Breast epithelium (tissue), 4 donors: ENCODE data around the gene DERL3. TPM values are rescaled to one million over a fixed set of nuclear protein-coding genes. Genes with fewer than 3 reads are reported as not detected.

Experiments used
- DNase-seq, 2 donors: peaks; one replicate each; pipeline ENCODE4 v3.0.0-alpha.2; 2019; ENCODE audit warnings: low spot score in 2 of 2
- H3K27ac ChIP-seq, 2 donors: fragments of 200-600 bp; sonication (generic) in 1 of 2; one replicate each; pipeline ENCODE4 v1.5.1; 2016 to 2019; ENCODE audit warnings: mild to moderate bottlenecking in 1 of 2
- H3K27me3 ChIP-seq, 2 donors: fragments of 200-600 bp; sonication (generic) in 1 of 2; one replicate each; pipeline versions ENCODE4 v1.5.1 to v1.6.0; 2017 to 2019; ENCODE audit warnings: control low read depth in 1 of 2, mild to moderate bottlenecking in 1 of 2
- H3K36me3 ChIP-seq: fragments of 200-600 bp; one replicate; pipeline ENCODE4 v1.5.1; 2019
- H3K4me1 ChIP-seq, 2 donors: fragments of 200-600 bp; sonication (generic); one replicate each; pipeline ENCODE4 v1.5.1; 2016 to 2019; ENCODE audit warnings: control low read depth in 1 of 2
- H3K4me3 ChIP-seq, 3 donors: fragments of 200-600 bp; sonication (generic); 1 replicate in 2 of 3; 2 replicates in 1 of 3; pipeline ENCODE4 v1.5.1; 2016 to 2019; ENCODE audit warnings: mild to moderate bottlenecking in 3 of 3, moderate library complexity in 2 of 3
- H3K9me3 ChIP-seq, 2 donors: fragments of 200-600 bp; sonication (generic) in 1 of 2; one replicate each; pipeline ENCODE4 v1.5.1; 2016 to 2019; ENCODE audit warnings: control low read depth in 1 of 2
- CTCF ChIP-seq, 3 donors: fragments of 450-650 bp; IDR thresholded peaks; one replicate each; pipeline ENCODE4 v1.5.1; 2016 to 2017; ENCODE audit warnings: antibody characterized with exemption in 3 of 3, mild to moderate bottlenecking in 3 of 3, moderate library complexity in 3 of 3
- POLR2A ChIP-seq: fragments of 450-650 bp; IDR thresholded peaks from one replicate; pipeline ENCODE4 v1.6.1; 2016; ENCODE audit warnings: antibody characterized with exemption, mild to moderate bottlenecking, moderate library complexity
- POLR2AphosphoS5 ChIP-seq, 3 donors: sonication (generic); formaldehyde crosslinking; IDR thresholded peaks; one replicate each; pipeline ENCODE4 v1.6.1; 2017; ENCODE audit warnings: antibody characterized with exemption in 3 of 3
- intact Hi-C: fragments of 100-400 bp; cut with DNase I; formaldehyde crosslinking; loops from one replicate; pipeline ENCODE4 v1.15.1; 2023; ENCODE audit warnings: low total_unique reads
- total RNA-seq, 3 donors: library from RNA; depleted of rRNA; stranded (reverse); fragments of >200 nt; gene quantifications; one replicate each; pipeline ENCODE4 v1.1.0, GENCODE V29; 2016

The DERL3 gene
- total RNA-seq, 3 donors from 2014 or later, result 0.48 to 6.6 (median 2.8) TPM

GRCh38 chr22:23791738-23792645 is 46.8 kb downstream of the DERL3 start:
- intact Hi-C loops, result no loop called here
- no peak for DNase-seq
- no peaks in the 10 kb centered on the region for H3K36me3 ChIP-seq
- H3K9me3 ChIP-seq, result no peaks in the 10 kb centered on the region
- H3K27me3 ChIP-seq, result no peaks in the 10 kb centered on the region
- H3K4me1 ChIP-seq, result no peaks in the 10 kb centered on the region
- no peak for TF ChIP-seq POLR2AphosphoS5 (IDR thresholded peaks at IDR 0.05)
- TF ChIP-seq POLR2A, result no peak
- no peak for TF ChIP-seq CTCF (IDR thresholded peaks at IDR 0.05)
- H3K27ac ChIP-seq, result peak overlapping the region; percentile 65 to 72
- H3K4me3 ChIP-seq, result no peak overlapping the region

- H3K4me3 ChIP-seq, result no peak overlapping the region
- no peak for DNase-seq
- no peaks in the 10 kb centered on the region for H3K36me3 ChIP-seq
- H3K9me3 ChIP-seq, result no peaks in the 10 kb centered on the region
- TF ChIP-seq CTCF (IDR thresholded peaks at IDR 0.05) (no peak), POLR2AphosphoS5 (IDR thresholded peaks at IDR 0.05) (peak in 1 of 3 donors; percentile 41)
- H3K27ac ChIP-seq, result peak overlapping the region; percentile 65 to 72
- intact Hi-C loops, result no loop called here
- H3K4me1 ChIP-seq, result peaks cover 3 to 4% of the 10 kb centered on the region in 2 donors
- no peaks in the 10 kb centered on the region for H3K27me3 ChIP-seq
Observed at GRCh38 chr22:23790819-23791737, 47.7 kb downstream of the DERL3 start.

- Histone ChIP-seq H3K27ac (peak overlapping the region in 1 of 2 donors; percentile 2), H3K4me1 (peaks cover 3 to 5% of the 10 kb centered on the region in 2 donors), H3K36me3 (no peaks in the 10 kb centered on the region), H3K4me3 (no peak overlapping the region), H3K9me3 (no peaks in the 10 kb centered on the region), H3K27me3 (no peaks in the 10 kb centered on the region)
- intact Hi-C loops, result no loop called here
- no peak for TF ChIP-seq POLR2A
- TF ChIP-seq CTCF (IDR thresholded peaks at IDR 0.05), result no peak
- no peak for TF ChIP-seq POLR2AphosphoS5 (IDR thresholded peaks at IDR 0.05)
- DNase-seq, result no peak
Observed at GRCh38 chr22:23789638-23790037, 49.2 kb downstream of the DERL3 start.

- H3K36me3 ChIP-seq, result no peaks in the 10 kb centered on the region
- peaks cover 3 to 5% of the 10 kb centered on the region in 2 donors for H3K4me1 ChIP-seq
- intact Hi-C loops, result no loop called here
- peak overlapping the region in 1 of 2 donors; percentile 2 for H3K27ac ChIP-seq
- no peaks in the 10 kb centered on the region for H3K9me3 ChIP-seq
- no peak for DNase-seq
- TF ChIP-seq CTCF (IDR thresholded peaks at IDR 0.05), result no peak
- TF ChIP-seq POLR2AphosphoS5 (IDR thresholded peaks at IDR 0.05), result no peak
- TF ChIP-seq POLR2A, result no peak
- H3K27me3 ChIP-seq, result no peaks in the 10 kb centered on the region
- no peak overlapping the region for H3K4me3 ChIP-seq
Observed at GRCh38 chr22:23789121-23789520, 49.7 kb downstream of the DERL3 start.
